Panc1 (cell line): Measurements from ENCODE around the gene GKN1. TPM values are rescaled to one million over a fixed set of nuclear protein-coding genes. Genes with fewer than 3 reads are reported as not detected.

Source experiments
- ATAC-seq: fragments of 200-7000 bp; cut with Tn5 transposase; 2 replicates; pipeline ENCODE4 v1.9.1; 2020; ENCODE audit warnings: mild to moderate bottlenecking, moderate library complexity
- BruUV-seq: library from RNA; stranded (reverse); fragments of 400-500 nt; replicated peaks from 2 replicates; lab custom pipeline; 2021; lab: Mats Ljungman, UMichigan
- CTCF ChIA-PET: fragments of 300-600 bp; sonication (Branson Sonifier 250); formaldehyde crosslinking; loops from one replicate; lab custom pipeline; 2022; ENCODE audit warnings: antibody characterized with exemption; lab: Charles Lee
- POLR2A ChIA-PET: fragments of 300-600 bp; sonication (Branson Sonifier 250); formaldehyde crosslinking; loops from one replicate; lab custom pipeline; 2022; ENCODE audit warnings: antibody characterized with exemption; lab: Charles Lee
- DNase-seq: peaks from one replicate; pipeline ENCODE4 v3.0.0-alpha.2; 2010; ENCODE audit warnings: low read depth, low spot score
- H3K27ac ChIP-seq: 2 replicates; pipeline ENCODE4 v1.5.1; 2011; ENCODE audit warnings: mild to moderate bottlenecking, low read length, inconsistent platforms
- H3K27me3 ChIP-seq: fragments of 200-500 bp; sonication (Bioruptor generic); 2 replicates; pipeline ENCODE4 v1.6.0; 2014; ENCODE audit warnings: low read length, inconsistent platforms; ENCODE audit not compliant: control insufficient read depth, insufficient read depth
- H3K36me3 ChIP-seq: fragments of 200-500 bp; sonication (Bioruptor generic); 2 replicates; pipeline ENCODE4 v1.5.1; 2014; ENCODE audit warnings: inconsistent platforms, mild to moderate bottlenecking, low read length, moderate library complexity; ENCODE audit not compliant: control insufficient read depth, insufficient read depth
- H3K4me1 ChIP-seq: 2 replicates; pipeline ENCODE4 v1.5.1; 2011; ENCODE audit warnings: inconsistent platforms, mild to moderate bottlenecking, low read length, moderate library complexity; ENCODE audit not compliant: control insufficient read depth, insufficient read depth
- H3K4me3 ChIP-seq, 2 experiments: 2 replicates each; pipeline ENCODE4 v1.5.1; 2011 to 2012; ENCODE audit warnings: low read depth in 2 of 2, low read length in 2 of 2, mild to moderate bottlenecking in 2 of 2, inconsistent platforms in 1 of 2, moderate library complexity in 1 of 2
- H3K9me3 ChIP-seq: fragments of 200-500 bp; sonication (Bioruptor generic); 2 replicates; pipeline ENCODE4 v1.5.1; 2014; ENCODE audit warnings: low read depth, mild to moderate bottlenecking, inconsistent platforms, low read length, moderate library complexity; ENCODE audit not compliant: control insufficient read depth, insufficient read depth
- POLR2AphosphoS5 ChIP-seq: IDR thresholded peaks from 2 replicates; pipeline ENCODE4 v1.6.1; 2012; ENCODE audit warnings: mild to moderate bottlenecking, low read depth, low read length, moderate library complexity
- SIN3A ChIP-seq: IDR thresholded peaks from 2 replicates; pipeline ENCODE4 v1.6.1; 2012; ENCODE audit warnings: low read depth, mild to moderate bottlenecking, low read length, moderate library complexity, borderline replicate concordance; ENCODE audit not compliant: insufficient read depth
- TCF7L2 ChIP-seq: IDR thresholded peaks from 2 replicates; pipeline ENCODE4 v1.6.1; 2011; ENCODE audit warnings: mild to moderate bottlenecking, low read depth, low read length, inconsistent platforms
- in situ Hi-C: cut with HindIII; loops from 2 replicates; pipeline ENCODE4 v1.10.0; 2016; ENCODE audit warnings: low sequenced_read_pairs, low pct_unique_long_range_greater_than_20kb
- intact Hi-C: fragments of 100-400 bp; cut with micrococcal nuclease; formaldehyde crosslinking; loops from one replicate; pipeline ENCODE4 v1.10.0; 2022; ENCODE audit not compliant: unreplicated experiment
- total RNA-seq: library from RNA; stranded (reverse); gene quantifications from one replicate; pipeline ENCODE4 v1.2.1, GENCODE V29; 2021; ENCODE audit not compliant: unreplicated experiment
- TF ChIP-seq, protein P1 (sequence below): fragments of 450-650 bp; IDR thresholded peaks from 2 replicates; pipeline ENCODE4 v1.5.1; 2017; ENCODE audit warnings: mild to moderate bottlenecking
- TF ChIP-seq, protein P2 (sequence below), 2 experiments: IDR thresholded peaks; 2 replicates each; pipeline ENCODE4 v1.6.1; 2011 to 2012; ENCODE audit warnings: low read depth in 2 of 2, control low read depth in 1 of 2, low read length in 1 of 2, mild to moderate bottlenecking in 1 of 2, moderate library complexity in 1 of 2; ENCODE audit not compliant: insufficient read depth in 1 of 2

The GKN1 gene
- total RNA-seq, 1 experiment from 2014 or later = not detected

DNA sequence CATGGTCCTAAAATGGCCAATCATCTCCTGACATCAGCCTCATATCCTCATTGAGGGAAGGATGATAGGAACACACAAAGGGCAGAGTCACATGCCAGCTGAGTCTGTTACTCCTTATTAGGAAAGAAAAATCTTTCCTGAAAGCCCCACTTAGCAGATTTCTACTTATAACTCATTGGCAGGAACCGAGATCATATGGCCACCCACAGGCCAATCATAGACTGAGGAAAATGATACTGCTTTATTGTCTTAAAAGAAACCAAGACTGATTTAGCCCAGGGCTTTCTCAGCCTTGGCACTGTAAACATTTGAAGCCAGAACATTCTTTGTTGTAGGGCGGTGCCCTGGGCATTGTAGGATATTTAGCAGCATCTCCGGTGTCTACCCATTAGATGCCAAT is 40.4 kb upstream of the GKN1 start:
- CTCF ChIA-PET = no interaction called here
- in situ Hi-C loops = no loop called here
- intact Hi-C loops = no loop called here

DNA sequence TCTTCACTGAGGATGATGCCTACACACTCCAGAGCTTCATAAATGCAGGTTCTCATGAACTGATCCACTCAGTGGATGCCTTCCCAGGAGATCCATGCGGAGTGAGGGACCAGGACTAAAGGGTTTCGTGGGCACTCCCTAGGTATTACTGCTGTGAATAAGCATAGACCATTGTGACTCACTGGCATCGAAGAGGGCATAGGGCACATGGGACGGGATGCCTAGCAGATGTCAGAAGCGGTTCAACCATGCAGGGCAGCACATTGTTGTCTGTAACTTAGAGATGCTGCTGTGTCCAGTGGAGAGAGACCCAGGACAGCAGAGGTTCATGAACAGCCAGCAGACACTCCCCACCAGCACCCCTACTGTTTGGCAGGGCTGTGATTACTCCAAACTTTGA is 39.0 kb upstream of the GKN1 start:
- no peaks in the 10 kb centered on the region for H3K36me3 ChIP-seq
- no peaks in the 10 kb centered on the region for H3K27me3 ChIP-seq
- no peaks in the 10 kb centered on the region for H3K9me3 ChIP-seq
- in situ Hi-C loops = no loop called here
- BruUV-seq = no TSS peak
- CTCF ChIA-PET = interaction anchor here (0.6 to 1.1 kb wide), 2 partner anchors 8 to 212 kb away, joined by 4 to 7 read pairs; no protein-coding TSS in a partner anchor
- H3K4me3 ChIP-seq = no peak overlapping the region
- ATAC-seq (no peak), DNase-seq (no peak)
- no peak overlapping the region for H3K27ac ChIP-seq
- POLR2A ChIA-PET = no interaction called here
- peaks cover 4% of the 10 kb centered on the region; the same call in 1 of the 2 replicates for H3K4me1 ChIP-seq
- no peak for TF ChIP-seq SIN3A
- intact Hi-C loops = no loop called here

More for the DNA sequence above, 40.4 kb upstream of the GKN1 start:
- ATAC-seq (no peak), DNase-seq (no peak)
- no peaks in the 10 kb centered on the region for H3K27me3 ChIP-seq
- H3K4me3 ChIP-seq = no peak overlapping the region
- H3K4me1 ChIP-seq = peaks cover 4% of the 10 kb centered on the region; the same call in 1 of the 2 replicates
- no peaks in the 10 kb centered on the region for H3K9me3 ChIP-seq
- H3K36me3 ChIP-seq = no peaks in the 10 kb centered on the region
- POLR2A ChIA-PET = no interaction called here
- H3K27ac ChIP-seq = no peak overlapping the region
- no TSS peak for BruUV-seq
- TF ChIP-seq SIN3A (no peak), POLR2AphosphoS5 (no peak), TCF7L2 (no peak)
- TF ChIP-seq, protein P1, sequence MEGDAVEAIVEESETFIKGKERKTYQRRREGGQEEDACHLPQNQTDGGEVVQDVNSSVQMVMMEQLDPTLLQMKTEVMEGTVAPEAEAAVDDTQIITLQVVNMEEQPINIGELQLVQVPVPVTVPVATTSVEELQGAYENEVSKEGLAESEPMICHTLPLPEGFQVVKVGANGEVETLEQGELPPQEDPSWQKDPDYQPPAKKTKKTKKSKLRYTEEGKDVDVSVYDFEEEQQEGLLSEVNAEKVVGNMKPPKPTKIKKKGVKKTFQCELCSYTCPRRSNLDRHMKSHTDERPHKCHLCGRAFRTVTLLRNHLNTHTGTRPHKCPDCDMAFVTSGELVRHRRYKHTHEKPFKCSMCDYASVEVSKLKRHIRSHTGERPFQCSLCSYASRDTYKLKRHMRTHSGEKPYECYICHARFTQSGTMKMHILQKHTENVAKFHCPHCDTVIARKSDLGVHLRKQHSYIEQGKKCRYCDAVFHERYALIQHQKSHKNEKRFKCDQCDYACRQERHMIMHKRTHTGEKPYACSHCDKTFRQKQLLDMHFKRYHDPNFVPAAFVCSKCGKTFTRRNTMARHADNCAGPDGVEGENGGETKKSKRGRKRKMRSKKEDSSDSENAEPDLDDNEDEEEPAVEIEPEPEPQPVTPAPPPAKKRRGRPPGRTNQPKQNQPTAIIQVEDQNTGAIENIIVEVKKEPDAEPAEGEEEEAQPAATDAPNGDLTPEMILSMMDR = no peak
- TF ChIP-seq, protein P2, sequence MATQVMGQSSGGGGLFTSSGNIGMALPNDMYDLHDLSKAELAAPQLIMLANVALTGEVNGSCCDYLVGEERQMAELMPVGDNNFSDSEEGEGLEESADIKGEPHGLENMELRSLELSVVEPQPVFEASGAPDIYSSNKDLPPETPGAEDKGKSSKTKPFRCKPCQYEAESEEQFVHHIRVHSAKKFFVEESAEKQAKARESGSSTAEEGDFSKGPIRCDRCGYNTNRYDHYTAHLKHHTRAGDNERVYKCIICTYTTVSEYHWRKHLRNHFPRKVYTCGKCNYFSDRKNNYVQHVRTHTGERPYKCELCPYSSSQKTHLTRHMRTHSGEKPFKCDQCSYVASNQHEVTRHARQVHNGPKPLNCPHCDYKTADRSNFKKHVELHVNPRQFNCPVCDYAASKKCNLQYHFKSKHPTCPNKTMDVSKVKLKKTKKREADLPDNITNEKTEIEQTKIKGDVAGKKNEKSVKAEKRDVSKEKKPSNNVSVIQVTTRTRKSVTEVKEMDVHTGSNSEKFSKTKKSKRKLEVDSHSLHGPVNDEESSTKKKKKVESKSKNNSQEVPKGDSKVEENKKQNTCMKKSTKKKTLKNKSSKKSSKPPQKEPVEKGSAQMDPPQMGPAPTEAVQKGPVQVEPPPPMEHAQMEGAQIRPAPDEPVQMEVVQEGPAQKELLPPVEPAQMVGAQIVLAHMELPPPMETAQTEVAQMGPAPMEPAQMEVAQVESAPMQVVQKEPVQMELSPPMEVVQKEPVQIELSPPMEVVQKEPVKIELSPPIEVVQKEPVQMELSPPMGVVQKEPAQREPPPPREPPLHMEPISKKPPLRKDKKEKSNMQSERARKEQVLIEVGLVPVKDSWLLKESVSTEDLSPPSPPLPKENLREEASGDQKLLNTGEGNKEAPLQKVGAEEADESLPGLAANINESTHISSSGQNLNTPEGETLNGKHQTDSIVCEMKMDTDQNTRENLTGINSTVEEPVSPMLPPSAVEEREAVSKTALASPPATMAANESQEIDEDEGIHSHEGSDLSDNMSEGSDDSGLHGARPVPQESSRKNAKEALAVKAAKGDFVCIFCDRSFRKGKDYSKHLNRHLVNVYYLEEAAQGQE (IDR thresholded peaks at IDR 0.05; ENCODE audit: insufficient read depth in 1 of 2, low read depth in 2 of 2, low read length in 1 of 2) = no peak

DNA sequence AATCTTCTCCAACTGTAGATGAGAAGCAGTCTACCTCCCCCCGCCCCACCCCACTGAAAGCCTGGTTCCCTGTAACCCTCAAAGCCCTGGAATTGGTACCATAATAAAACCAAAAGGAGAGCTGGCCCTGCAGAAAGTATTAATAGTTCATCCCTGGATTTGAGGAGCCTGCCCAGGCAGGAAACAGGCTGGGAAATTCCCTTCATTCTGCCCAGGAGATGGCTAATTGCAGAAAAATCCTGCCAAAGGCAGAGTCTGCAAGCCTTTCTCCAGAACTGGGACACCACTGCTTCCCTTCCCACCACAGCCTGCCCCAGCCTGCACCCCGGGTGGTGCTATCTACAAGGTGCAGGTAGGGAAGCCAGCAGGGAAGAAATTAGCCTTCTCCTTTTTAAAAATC is 38.0 kb upstream of the GKN1 start:
- Histone ChIP-seq H3K27me3 (no peaks in the 10 kb centered on the region), H3K4me1 (peaks cover 4% of the 10 kb centered on the region; the same call in 1 of the 2 replicates), H3K27ac (no peak overlapping the region), H3K9me3 (no peaks in the 10 kb centered on the region), H3K36me3 (no peaks in the 10 kb centered on the region), H3K4me3 (no peak overlapping the region)
- in situ Hi-C loops (no loop called here), intact Hi-C loops (no loop called here)
- ChIA-PET CTCF (no interaction called here), POLR2A (no interaction called here)
- TF ChIP-seq, protein P2 (IDR thresholded peaks at IDR 0.05; ENCODE audit: insufficient read depth in 1 of 2, low read depth in 2 of 2, low read length in 1 of 2) = no peak
- TF ChIP-seq TCF7L2 (no peak), SIN3A (no peak), POLR2AphosphoS5 (no peak)
- TF ChIP-seq, protein P1 = no peak
- ATAC-seq (peak; percentile 78), DNase-seq (no peak)
- no TSS peak for BruUV-seq
